ENCODE results near the gene SEC22B.
"Not testable (repeated sequence)": the region's sequence is repeated elsewhere in the genome, so short reads cannot be mapped to it uniquely, and the experiment has no call there.

The SEC22B gene

DNA sequence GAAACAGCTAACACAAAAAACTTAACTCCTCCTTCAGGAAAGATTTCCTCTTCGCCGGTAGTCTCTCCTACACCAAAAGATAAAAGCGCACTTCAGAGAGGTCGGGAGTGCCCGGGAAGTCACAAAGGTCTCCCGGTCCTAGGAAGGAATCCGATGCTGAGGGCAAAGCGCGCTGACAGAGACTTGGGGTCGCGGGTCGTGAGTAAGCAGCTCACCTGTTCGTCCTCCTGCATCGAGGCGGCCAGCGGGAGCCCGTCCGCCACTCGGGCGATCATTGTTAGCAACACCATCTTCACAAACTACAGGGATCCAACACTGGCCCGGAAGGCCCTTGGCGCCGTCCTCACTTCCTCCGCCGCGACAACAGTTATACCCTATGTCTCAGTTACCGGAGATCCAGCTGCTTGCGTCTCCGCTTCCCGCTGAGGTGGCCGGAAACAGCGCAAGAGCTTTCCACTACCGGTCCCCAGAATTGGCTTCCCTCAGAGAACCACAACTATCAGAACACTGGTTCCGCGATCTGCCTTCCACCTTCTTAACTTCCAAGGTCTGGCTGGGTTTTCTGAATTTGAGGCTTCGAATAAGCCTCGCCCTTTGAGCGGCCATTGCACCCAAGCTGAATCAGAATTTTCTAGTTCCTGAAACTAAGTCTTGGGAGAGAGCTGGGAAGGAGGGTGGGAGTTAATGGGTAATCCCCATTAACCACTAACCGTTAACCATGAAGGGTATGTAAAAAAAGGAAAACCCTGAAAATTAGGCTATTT lies at the start of gene SEC22B:
TSS of gene SEC22B (minus strand) at position 429 of the 764 bp plus-strand sequence. CDS start at position 290, 139 bp downstream.
- peak; percentile 94 for DNase-seq (ENCODE audit: low read depth)

DNA sequence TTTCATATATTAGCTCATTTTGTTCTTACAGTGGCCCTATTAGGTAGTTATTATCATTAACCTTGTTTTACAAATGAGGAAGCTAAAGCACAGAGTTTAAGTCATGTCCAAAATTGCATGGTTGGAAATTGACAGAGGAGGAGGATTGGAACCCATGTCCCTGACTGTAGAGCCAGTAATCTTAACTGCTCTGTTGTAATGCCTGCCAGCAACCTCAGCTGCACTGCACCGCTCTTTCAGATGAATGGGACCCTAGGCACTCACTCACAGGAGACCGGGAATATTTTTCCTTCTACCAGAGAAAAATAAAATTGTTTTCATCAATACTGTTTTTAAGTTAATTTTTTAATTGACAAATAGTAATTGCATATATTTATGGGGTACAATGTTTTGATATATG lies 41.6 kb upstream of the SEC22B start:
- not testable (repeated sequence) for DNase-seq (ENCODE audit: low read depth)

DNA sequence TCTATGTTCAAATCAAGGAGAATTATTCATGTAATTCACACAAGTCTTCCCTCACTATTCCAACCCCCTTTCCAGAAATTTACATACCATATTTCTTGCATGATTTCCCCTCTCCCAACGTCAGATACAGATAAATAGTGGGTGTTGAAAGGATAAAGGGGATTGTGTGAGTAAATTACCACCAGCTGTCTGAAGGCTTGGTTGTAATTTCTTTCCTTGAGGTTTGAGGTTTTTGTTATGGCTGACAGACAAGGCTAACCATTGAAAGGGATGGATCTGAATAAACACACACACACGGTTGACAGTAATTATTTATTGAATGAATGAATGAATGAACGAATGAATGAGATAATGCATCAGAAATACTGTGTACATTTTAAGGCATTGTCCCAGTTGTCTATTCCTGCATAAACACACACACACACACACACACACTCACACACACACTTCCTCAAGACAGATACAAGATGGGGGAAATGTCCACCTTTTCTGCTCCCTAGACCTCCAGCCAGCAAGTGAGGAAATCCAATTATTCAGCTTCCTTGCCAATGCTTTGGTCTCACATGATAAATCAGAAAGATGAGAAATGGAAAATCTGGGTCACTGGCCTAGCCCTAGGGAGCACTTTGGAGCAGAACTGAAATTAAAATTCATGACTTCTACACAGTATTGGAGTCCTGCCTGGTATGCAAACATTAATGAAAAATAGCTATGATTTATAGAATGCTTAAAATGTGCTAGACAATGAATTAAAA lies 41.0 kb upstream of the SEC22B start:
- DNase-seq (ENCODE audit: low read depth) = not testable (repeated sequence)

DNA sequence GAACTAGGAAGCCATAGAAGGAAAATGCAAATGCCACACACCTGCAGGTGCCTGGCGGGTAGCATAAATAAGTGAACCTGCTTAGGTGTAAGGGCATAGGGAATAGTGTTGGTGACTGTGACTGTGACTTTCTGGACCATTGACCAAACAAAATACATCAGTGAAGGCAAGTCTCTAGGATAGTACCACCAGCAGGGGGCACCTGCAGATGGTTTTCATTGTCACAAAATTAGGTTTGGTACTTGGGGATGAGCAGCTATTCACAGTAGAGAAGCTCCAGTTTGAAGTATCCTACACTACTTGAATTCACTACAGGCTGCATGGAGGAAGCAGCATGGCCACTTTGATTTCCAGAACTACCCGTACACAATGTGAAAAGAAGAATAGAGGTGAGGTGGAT lies 37.3 kb upstream of the SEC22B start:
- DNase-seq (ENCODE audit: low read depth) = not testable (repeated sequence)

DNA sequence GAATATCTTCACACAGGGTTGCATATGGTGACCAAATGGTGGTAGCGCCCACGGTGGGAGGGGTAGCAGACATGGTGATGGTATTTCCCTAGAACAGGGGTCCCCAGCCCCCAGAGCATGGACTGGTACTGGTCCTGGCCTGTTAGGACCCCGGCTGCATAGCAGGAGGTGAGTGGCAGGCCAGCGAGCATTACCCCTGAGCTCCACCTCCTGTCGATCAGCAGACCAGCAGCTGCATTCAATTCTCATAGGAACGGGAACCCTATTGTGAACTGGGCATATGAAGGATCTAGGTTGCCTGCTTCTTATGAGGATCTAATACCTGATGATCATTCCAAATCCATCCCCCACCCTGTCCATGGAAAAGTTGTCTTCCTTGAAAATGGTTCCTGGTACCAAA lies 34.4 kb upstream of the SEC22B start:
- DNase-seq (ENCODE audit: low read depth) = not testable (repeated sequence)

DNA sequence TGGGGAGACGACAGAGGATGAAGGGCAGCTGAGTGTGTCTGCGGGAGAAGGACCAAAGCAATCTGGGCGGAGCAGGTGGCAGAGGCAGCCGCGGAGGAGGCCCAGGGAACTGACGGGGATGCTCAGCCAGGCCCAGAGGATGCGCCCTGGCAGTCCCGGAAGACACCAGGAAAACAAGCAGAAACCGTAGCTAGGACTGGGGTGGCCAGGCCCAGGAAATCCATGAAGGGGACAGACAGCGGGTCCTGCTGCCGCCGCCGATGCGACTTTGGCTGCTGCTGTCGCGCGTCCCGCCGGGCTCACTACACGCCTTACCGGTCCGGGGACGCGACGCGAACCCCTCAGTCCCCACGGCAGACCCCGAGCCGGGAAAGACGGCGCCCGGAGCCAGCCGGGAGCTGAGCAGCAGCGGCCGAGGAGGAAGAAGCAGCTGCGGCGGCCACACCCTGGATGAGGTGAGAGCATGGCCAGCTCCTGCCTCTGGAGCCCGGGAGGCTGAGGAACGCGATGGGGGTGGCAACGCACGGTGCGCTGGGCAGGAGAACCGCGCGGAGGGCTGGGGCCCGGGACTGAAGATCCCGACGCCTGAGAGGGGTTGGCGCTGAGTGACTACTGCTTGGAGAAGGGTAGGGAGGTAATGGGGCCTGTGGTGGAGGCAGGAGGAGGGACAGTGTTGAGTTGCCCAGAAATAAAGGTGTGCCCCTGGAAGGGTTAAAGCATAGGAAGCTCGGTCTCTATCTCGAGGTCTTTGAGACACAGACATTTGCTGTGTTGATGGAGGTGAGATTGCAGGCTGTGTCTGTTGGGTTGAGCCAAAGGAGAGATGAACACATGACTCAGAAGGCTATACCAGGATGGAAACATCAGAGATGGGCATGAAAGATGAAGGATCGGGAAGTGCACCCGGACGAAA lies 20.8 kb upstream of the SEC22B start:
- not testable (repeated sequence) for DNase-seq (ENCODE audit: low read depth)

DNA sequence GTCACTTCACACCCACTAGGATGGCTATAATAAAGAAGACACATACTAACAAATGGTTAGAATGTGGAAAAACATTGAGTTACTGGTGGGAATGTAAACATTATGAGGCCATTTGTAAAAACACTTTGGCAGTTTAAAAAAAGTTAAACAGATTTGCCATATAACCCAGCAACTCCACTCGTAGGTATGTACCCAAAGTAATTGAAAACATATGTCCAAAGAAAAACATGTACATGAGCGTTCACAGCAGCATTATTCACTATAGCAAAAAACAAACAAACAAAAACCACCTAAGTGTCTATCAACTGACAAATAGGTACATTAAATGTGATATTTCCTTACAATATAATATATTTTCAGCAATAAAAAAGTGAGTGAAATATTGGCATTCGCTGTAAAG lies 12.3 kb upstream of the SEC22B start:
- DNase-seq (ENCODE audit: low read depth) = not testable (repeated sequence)

DNA sequence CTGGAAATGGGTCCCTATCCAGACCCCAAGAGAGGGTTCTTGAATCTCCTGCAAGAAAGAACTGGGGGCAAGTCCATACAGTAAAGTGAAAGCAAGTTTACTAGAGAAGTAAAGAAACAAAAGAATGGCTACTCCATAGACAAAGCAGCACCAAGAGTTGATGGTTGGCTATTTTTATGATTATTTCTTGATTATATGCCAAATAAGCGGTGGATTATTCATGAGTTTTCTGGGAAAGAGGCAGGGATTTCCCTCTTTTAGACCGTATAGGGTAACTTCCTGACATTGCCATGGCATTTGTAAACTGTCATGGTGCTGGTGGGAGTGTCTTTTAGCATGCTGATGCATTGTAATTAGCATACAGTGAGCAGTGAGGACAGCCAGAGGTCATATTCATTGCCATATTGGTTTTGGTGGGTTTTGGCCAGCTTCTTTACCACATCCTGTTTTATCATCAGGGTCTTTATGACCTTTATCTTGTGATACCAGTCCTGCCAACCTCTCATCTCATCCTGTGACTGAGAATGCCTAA lies 5.9 kb upstream of the SEC22B start:
- DNase-seq (ENCODE audit: low read depth) = not testable (repeated sequence)

DNA sequence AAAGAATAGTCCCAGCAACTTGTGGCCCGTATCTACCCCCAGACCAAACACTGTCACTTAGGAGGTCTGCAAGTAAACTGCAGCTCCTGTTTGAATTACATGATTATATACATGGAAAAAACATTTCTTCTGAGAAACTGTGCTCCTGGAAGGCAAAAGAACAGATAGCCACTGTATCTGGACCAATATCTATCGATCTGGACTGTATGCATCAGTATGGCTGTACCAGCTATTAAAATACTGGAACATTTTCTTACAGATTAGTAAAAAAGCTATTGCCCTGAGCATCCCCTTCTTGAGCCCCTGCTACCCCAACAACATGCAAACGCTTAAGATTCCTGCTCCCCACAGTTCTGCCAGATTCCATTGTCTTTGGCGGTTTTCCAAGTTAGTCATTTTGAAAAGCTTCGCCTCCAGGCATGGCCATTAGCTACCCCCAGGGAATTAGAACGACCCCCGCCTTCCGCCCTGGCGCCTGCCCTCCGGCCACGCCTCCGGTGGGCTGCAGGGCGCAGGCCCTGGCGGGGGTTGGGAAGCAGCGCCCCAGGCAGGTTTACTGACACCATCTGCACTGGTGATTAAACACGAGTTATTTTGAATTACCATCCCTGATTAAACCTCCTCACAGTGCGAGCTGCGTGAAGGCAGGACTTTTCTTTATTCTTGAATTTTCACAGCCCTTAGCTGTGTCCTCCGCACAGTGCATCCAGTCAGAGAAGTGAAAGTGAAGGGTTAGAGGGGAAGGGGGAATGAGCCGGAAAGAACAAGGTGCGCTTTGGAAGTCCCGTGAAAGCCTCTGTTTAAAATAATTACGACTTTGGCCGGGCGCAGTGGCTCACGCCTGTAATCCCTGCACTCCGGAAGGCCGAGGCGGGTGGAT lies 3.7 kb upstream of the SEC22B start:
- DNase-seq (ENCODE audit: low read depth) = peak; percentile 85

DNA sequence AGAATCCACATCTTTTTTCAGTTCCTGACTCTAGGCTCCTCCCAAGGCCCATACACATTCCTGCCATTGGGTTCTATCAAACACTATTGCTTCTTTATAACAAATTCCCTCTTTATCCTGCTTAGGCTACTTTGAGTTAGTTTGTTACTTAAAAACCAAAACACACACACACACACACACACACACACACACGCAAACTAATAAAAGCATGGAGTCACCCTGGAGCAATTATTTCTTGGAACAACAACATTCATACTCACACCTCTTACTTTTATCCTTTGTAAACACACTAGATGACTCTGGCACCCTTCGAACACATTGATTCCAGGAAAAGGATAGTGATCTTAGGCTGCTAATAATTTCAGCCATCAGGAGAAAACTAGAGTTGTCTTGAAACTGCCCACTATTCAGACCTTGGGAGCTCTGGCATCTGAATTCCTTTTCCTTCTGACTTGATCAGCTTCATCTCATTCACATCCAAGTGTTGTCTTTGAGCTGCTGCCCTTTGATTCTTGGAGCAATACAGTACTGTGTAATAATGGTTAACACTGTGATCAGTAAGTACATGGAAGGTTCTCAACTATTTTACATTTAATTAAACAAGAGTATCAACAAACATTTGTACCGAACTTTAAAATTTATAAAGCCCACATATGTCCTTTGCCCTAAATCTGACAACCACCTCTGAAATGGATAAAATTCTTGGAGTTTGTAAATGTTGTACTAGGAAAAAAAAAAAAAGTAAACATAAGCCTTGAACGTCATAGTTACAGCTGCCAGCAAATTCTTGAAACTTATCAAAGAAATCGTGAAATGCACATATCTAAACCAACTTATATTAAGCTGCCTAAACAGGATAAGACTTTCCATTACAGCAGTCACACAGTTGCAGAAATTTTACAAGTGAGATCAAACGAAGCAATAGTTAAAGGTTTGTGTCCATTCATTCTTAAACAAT lies 2.8 kb upstream of the SEC22B start:
- peak; percentile 91 for DNase-seq (ENCODE audit: low read depth)

DNA sequence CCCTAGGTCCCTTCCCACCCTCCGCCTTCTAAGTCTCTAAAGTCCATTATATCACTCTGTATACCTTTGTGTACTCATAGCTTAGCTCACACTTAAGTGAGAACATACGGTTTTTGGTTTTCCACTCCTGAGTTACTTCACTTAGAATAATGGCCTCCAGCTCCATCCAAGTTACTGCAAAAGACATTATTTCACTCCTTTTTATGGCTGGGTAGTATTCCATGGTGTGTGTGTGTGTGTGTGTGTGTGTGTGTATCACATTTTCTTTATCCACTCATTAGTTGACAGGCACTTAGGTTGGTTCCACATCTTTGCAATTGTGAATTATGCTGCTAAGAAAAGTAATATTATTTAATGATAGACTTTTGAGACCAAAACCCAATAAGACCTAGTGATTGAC lies 1.7 kb upstream of the SEC22B start:
- not testable (repeated sequence) for DNase-seq (ENCODE audit: low read depth)

DNA sequence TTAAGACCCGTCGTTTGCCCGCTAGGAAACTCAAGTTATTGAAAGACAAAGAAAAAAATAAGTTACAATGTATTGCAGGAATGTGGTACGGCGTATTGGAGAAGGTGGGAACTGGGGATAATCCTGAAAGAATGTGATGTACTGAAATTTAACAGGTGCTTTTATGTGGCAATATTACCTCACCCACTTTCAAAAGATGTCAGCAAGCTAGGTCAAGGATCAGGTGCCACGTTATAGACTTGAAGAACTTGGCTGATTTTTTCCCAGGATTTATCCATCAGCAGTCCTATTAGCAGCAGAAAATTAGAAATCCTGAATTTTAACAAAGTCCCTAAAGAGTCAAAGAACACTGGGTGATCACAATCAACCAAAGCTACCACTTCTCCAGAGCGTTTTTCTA lies 632 bp downstream of the SEC22B start:
- DNase-seq (ENCODE audit: low read depth) = peak; percentile 38

DNA sequence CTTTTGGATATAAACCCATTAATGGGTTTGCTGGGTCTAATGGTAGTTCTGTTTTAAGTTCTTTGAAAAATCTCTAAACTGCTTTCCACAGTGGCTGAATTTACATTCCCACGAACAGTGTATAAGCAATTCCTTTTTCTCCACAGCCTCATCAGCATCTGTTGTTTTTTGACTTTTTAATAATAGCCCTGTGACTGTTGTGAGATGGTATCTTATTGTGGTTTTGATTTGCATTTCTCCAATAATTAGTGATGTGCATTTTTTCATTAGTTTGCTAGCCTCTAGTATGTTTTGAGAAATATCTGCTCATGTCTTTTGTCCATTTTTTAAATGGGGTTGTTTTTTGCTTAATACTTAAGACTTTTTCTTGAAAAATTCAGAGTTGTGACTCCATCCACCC lies 11.6 kb downstream of the SEC22B start:
- not testable (repeated sequence) for DNase-seq (ENCODE audit: low read depth)

DNA sequence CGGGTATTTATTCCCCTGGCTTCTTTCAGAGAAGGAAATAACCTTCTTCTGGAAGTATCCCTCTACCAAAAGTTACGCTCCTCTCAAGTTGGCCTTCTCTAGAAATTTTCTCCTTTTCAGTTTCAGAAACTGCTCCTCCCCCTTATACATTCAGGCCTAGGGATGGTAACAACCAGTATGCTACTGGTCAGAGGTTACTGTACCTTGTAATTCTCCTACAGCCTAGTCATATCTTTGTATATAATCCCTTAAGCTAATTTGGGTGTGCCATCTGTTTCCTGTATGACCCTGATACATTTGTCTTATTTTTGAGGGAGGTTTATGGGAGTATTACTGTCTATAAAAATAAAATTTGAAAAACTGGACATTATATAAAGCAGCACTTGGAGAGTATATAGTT lies 14.3 kb downstream of the SEC22B start:
- not testable (repeated sequence) for DNase-seq (ENCODE audit: low read depth)

DNA sequence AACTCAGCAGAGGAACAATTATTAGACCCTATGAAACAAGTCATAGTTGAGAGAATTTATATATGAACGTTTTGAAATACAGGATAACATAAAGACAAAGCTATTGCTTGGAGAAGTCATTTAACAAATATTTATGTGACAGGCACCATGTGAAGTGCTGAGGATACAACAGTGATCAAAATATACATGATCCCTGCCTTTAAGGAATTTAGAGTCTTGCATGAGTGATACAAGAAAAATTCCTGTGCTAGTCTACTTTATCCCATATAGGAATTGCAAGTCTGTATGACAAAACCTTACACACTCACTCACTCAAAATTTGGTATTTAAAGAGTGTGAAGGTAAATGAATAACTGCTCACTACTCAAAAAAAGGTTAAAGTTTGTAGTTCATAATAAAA lies 17.8 kb downstream of the SEC22B start:
- not testable (repeated sequence) for DNase-seq (ENCODE audit: low read depth)

DNA sequence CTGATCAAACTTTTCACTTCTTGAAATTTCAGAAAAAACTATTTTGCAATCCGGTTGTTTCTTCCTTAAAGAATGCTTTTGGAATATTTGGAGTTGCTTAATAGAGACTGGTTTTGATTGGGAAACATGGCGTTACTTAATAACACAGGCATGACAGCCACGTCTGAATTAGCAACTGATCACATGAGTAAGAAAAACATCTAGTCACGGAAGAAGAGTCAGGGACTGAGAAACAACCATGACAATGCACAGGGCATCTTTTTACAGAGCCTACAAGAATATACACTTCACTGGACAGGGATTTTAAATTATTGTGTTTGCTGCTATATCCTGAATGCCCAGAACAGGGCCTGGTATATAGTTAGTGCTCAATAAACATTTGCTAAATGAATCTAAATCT lies 18.2 kb downstream of the SEC22B start:
- not testable (repeated sequence) for DNase-seq (ENCODE audit: low read depth)

DNA sequence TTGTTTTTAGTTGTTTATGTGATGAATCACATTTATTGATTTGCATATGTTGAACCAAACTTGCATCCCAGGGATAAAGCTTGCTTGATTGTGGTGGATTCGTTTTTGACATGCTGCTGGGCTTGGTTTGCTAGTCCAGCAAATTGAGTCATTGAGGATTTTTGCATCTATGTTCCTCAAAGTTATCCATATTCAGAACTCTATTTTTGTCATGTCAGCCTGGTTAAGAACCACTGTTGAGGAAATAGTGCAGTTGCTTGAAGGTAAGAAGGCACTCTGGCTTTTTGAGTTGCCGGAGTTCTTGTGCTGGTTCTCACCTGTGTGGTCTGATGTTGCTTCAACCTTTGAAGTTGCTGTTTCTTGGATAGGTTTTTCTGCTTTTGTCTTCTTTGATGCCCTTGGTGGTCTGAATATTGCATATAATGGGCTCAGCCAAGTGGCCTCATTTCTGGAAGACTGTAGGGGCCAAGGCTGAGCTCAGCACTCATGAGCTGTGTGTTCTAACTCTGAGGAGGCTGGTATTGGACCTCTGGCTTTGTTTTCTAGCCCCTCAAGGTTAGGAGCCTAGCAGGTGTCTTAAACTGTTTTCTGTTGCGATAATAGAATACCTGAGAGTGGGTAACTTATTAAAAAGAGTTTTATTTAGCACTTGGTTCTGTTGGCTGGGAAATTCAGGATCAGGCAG lies 26.0 kb downstream of the SEC22B start:
- DNase-seq (ENCODE audit: low read depth) = not testable (repeated sequence)

DNA sequence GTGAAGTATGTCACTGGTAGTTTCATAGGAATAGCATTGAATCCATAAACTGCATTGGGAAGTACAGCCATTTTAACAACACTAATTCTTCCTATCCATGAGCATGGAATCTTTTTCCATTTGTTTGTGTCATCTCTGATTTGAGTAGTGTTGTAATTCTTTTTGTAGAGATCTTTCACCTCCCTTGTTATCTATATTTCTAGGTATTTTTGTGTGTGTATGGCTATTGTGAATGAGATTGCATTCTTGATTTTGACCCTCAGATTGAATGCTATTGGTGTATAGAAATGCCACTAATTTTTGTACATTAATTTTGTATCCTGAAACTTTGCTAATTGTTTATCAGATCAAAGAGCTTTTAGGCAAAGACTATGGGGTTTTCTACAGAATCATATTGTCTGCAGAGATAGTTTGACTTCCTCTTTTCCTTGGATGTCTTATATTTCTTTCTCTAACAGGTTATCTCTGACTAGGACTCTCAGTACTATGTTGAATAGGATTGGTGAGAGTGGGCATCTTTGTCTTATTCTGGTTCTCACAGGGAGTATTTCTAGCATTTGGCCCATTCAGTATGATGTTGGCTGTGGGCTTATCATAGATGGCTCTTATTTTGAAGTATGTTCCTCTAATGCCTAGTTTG lies 26.8 kb downstream of the SEC22B start:
- DNase-seq (ENCODE audit: low read depth) = not testable (repeated sequence)

DNA sequence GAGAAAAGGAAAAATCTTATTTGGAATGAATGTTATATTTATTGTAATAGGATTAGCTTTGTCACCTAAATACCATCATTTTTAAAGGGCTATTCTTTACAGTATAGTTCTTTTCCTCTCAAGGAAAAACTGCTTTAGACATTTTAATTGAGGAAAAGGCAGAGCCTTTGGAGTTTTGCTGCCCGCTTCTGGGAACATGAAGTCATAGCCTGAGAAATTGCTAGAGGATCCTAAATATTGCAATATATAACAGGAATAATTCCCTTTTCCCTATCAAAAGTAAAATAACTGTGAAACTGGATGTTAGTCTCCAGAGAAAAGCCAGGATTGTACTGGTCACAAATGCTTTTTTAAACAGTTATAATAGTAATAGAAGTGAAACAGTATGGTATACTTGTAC lies 30.5 kb downstream of the SEC22B start:
- DNase-seq (ENCODE audit: low read depth) = not testable (repeated sequence)

Measured in iris pigment epithelial cell (primary cell).